Right kidney (tissue), 9 donors: ENCODE results near the gene NAB2.
A peak's percentile ranks its signal among the peaks of the same experiment; 100 is the strongest.
"Not testable (repeated sequence)": the region's sequence is repeated elsewhere in the genome, so short reads cannot be mapped to it uniquely, and the experiment has no call there.

Source experiments
- DNase-seq: peaks from one replicate; pipeline ENCODE4 v3.0.0-alpha.2; 2016
- long read RNA-seq, 8 donors: transcript quantifications; one replicate each; lab custom pipeline, GENCODE V29; 2026

NAB2 gene, protein sequence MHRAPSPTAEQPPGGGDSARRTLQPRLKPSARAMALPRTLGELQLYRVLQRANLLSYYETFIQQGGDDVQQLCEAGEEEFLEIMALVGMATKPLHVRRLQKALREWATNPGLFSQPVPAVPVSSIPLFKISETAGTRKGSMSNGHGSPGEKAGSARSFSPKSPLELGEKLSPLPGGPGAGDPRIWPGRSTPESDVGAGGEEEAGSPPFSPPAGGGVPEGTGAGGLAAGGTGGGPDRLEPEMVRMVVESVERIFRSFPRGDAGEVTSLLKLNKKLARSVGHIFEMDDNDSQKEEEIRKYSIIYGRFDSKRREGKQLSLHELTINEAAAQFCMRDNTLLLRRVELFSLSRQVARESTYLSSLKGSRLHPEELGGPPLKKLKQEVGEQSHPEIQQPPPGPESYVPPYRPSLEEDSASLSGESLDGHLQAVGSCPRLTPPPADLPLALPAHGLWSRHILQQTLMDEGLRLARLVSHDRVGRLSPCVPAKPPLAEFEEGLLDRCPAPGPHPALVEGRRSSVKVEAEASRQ
- long read RNA-seq, donor 1, transcript NAB2-201 (7 exons, 2,711 nt) = major isoform, 12 of 19 reads
- long read RNA-seq, donor 1, partial matches to known transcripts = 5 of 19 reads
- long read RNA-seq, donor 1, other reads (novel, unspliced or antisense) = 0 of 19 reads
- long read RNA-seq, donor 2, partial matches to known transcripts = 41 of 45 reads
- long read RNA-seq, donor 2, other reads (novel, unspliced or antisense) = 0 of 45 reads
- long read RNA-seq, donor 3, transcript NAB2-201 (7 exons, 2,711 nt) = major isoform, 7 of 30 reads
- long read RNA-seq, donor 3, partial matches to known transcripts = 21 of 30 reads
- long read RNA-seq, donor 3, other reads (novel, unspliced or antisense) = 0 of 30 reads
- long read RNA-seq, donor 4, partial matches to known transcripts = 43 of 45 reads
- long read RNA-seq, donor 4, other reads (novel, unspliced or antisense) = 0 of 45 reads
- long read RNA-seq, donor 5, transcript NAB2-201 (7 exons, 2,711 nt) = major isoform, 8 of 14 reads
- long read RNA-seq, donor 5, partial matches to known transcripts = 6 of 14 reads
- long read RNA-seq, donor 5, other reads (novel, unspliced or antisense) = 0 of 14 reads
- long read RNA-seq, donor 6, partial matches to known transcripts = 5 of 8 reads
- long read RNA-seq, donor 6, other reads (novel, unspliced or antisense) = 0 of 8 reads
- long read RNA-seq, donor 7, transcript NAB2-201 (7 exons, 2,711 nt) = major isoform, 8 of 132 reads
- long read RNA-seq, donor 7, partial matches to known transcripts = 114 of 132 reads
- long read RNA-seq, donor 7, other reads (novel, unspliced or antisense) = 10 of 132 reads
- long read RNA-seq, donor 8, transcript NAB2-201 (7 exons, 2,711 nt) = major isoform, 8 of 55 reads
- long read RNA-seq, donor 8, partial matches to known transcripts = 42 of 55 reads
- long read RNA-seq, donor 8, other reads (novel, unspliced or antisense) = 5 of 55 reads

DNA sequence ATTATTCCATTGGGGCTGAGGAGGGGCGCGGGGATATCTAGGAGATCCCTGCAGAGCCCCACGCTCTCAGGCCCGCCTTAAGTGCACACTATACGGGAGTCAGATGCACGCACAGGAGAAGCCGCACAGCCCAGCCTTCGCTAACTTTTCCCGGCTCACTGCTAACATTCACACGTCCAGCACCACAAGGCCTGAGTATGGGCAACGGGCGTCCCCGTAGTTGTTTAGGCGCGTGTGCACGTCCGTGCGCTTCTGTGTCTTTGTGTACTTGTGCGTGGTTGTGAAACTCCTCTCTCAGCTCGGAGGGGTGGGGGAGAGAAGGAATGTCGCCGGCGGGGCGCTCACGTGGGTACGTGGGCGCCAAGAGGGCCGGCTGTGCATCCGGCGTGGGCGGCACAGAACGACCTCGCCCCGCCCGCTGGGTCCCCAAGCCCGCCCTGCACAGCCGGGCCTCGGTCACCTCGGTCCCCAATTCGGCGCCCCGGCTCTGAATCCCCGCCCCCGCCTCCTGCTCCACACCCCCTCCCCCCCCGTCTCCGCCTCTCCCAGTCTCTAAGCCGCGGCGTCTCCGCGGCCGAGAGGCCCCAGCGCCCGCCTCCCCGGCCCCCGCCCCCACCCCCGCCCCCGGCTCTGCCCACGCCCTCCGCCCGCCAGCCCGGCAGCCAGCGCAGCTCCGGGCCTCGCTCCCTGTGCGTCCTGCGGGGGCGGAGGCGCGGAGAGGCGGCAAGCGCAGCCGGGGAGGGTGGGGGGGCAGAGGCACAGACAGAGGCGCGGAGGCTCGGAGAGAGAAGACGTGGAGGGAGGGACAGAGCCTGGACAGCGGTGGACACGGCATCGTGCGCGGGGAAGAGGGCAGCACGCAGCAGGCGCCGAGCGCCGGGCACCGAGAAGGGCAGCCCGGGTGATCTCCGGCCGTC is at the start of gene NAB2:
TSS of gene NAB2 (plus strand) at position 761 of the 917 bp plus-strand sequence. CDS start 158 bp downstream, outside the sequence.
- peak; percentile 97 for DNase-seq

DNA sequence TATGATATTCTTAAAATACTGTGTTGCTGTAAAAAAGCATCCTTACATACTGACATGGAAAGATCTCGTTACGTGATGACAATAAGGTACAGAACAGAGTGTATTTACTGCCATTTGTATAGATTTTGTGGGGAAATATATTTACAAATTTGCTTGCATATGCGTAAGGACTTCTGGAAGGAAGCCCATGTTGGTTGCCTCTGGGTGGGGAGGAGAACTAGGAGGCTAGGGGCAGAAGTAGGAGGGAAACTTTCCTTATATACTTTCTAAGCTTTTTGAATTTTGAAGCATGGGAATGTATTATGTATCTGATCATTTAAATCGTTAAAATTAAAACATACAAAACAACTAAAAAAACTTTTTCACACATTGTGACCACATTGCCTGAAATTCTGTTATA is 48.7 kb upstream of the NAB2 start:
- no peak for DNase-seq

DNA sequence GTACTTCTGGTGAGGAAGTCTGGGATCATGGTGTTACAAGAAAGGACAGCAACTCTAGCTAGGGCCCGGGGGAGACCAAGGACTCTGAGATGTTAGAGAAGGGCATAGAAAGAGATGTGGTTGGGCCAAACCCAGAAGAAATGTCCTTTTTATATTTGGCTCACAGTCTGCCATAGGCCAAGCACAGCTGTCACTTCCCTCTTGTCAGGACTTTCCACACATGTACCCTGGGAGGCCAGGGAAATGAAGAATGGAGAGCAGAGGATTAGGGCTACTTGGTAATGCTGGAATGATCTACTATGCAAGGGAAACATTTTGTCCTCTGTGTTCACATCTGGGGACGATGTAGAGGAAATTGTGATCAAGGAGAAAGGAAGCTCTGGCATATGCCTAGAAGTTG is 48.2 kb upstream of the NAB2 start:
- no peak for DNase-seq

DNA sequence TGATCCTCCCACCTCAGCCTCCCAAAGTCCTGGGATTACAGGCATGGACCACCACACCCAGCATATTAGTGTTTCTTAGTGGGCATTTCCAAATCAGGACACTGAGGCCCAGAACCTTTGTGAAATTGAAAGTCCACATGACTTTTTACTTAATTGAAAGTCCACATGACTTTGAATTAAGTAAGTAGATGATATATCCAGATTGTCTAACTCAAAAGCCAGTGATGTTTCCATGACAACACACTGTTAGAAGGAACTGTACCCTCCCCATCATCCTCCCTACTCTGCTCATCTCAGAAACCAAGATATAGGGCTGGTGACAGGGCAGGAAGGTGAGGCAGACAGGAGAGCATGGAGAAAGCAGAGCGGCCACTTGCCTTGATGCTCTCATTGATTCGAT is 46.2 kb upstream of the NAB2 start:
- DNase-seq = no peak

DNA sequence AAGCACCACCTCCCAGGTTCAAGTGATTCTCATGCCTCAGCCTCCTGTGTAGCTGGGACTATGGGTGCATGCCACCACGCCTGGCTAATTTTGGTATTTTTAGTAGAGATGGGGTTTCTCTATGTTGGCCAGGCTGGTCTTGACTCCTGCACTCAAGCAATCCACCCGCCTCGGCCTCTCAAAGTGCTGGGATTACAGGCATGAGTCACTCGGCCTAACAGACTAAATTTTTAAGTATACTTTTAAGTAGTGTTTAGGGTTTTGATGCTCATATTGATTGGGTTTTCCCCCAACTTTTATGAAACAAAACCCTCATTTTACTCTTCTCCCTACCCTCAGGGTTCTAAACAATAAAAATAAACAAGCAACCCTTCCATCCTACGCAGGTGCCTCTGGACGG is 44.4 kb upstream of the NAB2 start:
- no peak for DNase-seq

DNA sequence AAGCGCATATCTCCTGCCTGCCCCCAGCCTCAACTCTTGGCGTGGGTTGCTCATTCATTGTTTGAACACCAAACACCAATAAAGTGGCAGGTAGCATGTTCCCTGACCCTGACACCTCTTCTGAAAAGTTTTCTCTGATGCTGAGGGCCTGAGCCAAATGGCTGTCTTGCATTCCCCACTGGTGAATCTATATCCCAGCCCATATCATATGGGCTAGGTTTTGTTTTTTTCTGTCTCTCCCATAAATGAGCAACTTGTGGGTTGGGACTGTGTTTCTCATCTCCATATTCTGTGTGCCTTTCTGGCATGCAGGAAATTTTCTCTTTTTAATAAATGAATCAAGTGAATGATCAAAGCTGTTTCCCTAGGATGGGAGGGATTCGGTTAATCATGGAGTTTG is 44.0 kb upstream of the NAB2 start:
- no peak for DNase-seq

DNA sequence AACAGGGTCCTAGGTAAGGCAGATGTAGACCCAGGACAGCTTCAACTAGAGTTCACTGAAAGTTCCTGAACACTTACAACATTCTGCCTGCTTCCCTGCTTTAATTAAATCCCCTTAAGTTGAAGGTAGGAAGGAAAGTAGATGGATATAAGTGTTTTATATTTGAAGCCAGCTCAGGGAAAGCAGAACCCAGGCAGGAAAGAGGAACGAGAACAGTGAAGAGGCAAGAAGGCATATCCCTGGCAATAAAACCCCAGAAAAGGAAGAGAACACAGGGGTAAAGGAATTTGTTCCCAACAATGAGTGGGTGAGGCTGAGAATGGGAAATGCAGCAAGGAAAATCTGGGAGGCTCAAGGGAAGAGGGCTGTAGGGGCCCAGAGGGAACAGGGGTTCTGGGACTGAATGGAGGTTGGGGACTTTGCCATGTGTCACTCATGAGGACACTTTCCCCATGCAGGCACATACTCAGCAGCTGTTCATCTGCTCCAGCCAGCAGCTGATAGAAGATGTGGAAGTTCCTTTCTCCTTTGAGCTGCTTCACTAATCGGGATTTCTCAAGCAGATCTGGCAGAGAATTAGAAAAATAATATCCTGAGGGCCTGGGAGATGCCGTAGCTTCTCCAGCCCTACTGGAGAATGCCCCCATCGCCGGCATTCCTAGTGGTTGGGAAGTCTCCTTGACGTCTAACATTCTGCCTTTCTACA is 42.7 kb upstream of the NAB2 start:
- no peak for DNase-seq

DNA sequence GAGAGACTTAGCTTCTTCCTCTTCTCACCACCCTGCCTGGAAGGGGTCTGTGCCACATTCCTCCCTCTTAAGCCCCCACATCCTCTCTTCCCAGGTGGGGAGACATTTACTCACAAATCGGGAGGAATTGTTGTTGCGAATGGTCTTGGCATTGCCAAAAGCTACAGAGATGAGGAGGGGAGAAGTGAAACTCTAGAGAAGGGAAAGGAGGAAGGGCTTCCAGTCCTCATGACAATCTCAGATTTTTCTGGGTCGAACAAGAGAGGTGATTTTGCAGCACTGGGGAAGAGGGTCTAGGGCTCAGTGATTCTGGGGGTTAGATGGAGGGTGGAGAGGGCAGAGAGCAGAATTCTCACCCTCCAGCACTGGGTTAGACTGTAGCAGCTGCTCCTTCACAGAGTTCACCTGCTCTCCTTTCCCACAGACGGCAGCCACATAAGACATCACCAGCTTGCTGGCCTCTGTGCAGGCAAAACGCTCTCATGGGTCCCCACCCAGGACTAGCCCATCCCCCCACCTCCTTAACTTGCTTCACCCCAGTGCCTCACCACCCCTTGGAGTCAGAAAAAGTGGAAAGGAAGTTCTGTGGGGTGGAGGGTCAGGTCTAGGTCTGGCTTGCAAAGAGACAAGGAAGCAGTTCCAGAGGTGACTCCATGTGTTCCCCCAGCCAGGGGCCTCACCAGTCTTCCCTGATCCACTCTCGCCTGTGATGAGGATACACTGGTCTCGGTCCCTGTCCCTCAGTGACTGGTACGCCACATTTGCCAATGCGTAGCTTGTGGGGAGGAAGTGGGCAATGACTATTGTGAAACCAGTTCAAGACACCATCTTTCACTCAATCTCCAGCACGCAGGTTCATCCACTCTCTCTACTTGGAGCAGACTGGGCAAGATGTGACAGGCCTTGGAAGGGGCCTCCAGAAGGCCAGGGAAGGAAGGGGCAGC is 41.7 kb upstream of the NAB2 start:
- no peak for DNase-seq

DNA sequence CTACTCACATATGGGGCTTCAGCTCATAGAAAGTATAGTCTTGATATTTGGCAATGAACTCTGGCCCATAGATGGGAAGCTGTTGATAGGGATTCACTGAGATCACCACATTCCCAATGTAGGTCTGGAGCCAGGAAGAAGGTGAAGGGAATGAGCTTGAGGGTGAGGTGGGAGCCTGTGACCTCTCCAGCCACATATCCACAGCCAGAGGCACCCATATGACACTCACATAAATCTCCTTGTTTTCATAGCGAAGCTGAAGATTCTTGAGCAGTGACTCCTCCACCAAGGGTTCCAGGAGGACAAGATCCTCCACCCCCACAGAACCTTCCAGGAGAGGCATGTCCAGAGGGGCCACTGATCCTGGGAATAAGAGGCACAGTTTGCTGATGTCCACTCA is 40.9 kb upstream of the NAB2 start:
- DNase-seq = no peak

DNA sequence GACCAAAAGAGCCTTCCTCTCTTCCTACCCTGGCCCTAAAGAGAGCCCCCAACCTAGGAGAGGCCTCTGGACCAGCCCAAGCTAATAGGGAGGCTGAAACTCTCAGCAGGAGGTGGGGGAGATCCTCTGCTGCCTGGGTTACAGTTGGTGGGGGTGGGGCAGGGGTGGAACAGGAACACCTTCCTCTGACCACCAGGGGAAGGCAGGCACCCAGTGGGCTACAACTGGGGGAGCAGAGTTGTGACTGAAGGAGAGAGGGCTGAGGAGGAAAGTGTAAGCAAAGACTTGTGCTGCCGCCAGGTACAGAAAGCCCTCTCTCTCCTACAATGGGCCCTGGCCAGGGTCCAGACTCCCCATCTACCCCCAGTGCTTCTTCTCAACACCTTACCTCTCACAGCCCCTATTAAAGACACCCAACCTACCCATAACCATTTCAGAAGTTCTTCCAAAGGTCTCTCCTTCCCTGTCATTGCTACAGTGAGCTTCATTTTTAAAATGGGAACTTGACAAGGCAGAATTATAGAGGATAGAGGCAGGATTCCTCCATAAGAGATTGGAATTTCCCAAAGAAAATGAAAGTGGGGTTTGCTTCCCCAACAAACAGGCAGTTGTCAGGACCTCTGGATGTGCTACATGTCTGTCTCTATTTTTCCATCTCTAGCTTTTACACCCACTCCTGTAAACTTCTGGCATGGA is 40.3 kb upstream of the NAB2 start:
- DNase-seq = no peak

DNA sequence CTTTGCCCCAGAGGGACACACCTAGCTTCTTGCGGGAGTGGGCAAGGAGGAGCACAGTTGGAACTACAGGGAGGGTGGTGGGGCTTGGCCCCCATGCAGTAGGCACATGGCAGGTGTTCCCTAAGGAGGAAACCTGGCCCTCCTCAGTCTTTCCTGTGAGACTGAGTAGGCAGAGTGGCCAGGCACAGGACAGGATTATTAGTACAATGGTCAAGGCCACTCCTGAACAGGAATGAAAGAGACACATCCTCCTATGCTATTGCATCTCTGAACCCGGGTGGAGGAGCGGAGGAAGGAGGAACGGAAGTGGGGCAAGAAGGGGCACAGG is 39.8 kb upstream of the NAB2 start:
- DNase-seq = no peak

DNA sequence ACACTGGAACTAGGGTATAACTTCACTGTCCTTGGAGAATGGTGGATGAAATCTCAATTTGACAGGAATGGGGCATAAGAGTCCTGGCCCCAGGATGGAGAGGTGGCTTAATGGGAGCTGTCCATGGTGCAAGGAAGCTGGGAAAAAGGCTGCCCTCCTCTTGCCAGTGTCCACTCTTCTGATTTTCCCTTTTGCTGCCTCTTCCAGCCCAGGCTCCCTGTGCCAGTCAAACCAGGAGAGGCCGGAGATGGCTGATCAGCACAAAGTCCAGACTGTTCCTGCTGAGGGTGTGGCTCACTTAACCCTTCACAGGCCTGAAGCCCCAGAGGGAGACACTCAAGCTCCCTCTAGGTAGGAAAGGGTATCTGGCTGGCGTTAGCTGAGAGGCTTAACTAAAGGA is 39.0 kb upstream of the NAB2 start, which contains the start of gene MYO1A:
TSS of gene MYO1A (minus strand) at position 240 of the 400 bp plus-strand sequence. CDS start 1,806 bp downstream, outside the sequence.
- no peak for DNase-seq

DNA sequence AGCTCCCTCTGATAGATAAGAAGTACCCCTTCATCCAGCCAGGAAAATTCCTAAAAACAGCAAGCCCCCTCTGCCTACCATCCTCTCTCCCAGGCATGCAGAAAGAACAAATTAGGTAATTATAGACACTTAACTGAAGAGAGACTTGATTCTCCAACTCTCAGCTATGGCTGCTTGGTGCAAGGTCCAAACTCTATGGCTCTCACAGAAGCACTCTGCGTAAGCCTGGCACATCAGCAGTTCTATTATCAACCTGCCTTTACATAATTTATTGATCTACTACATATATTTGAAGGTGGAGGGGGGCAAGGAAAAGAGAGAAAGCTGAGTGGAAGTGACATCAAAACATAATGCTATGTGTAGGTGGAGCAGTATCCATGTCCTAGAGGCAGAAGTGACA is 37.9 kb upstream of the NAB2 start:
- DNase-seq = no peak

DNA sequence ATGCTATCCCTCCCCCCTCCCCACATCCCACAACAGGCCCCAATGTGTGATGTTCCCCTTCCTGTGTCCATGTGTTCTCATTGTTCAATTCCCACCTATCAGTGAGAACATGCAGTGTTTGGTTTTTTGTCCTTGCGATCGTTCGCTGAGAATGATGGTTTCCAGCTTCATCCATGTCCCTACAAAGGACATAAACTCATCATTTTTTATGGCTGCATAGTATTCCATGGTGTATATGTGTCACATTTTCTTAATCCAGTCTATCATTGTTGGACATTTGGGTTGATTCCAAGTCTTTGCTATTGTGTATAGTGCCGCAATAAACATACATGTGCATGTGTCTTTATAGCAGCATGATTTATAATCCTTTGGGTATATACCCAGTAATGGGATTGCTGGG is 35.8 kb upstream of the NAB2 start:
- not testable (repeated sequence) for DNase-seq

DNA sequence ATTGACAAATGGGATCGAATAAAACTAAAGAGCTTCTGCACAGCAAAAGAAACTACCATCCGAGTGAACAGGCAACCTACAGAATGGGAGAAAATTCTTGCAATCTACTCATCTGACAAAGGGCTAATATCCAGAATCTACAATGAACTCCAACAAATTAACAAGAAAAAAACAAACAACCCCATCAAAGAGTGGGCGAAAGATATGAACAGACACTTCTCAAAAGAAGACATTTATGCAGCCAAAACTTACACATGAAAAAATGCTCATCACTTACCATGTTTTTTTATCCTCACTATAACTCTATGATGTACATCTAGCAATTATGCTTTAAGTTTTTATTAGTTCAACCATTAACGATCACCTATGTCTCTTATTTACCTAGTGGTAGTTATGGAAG is 35.0 kb upstream of the NAB2 start:
- not testable (repeated sequence) for DNase-seq

DNA sequence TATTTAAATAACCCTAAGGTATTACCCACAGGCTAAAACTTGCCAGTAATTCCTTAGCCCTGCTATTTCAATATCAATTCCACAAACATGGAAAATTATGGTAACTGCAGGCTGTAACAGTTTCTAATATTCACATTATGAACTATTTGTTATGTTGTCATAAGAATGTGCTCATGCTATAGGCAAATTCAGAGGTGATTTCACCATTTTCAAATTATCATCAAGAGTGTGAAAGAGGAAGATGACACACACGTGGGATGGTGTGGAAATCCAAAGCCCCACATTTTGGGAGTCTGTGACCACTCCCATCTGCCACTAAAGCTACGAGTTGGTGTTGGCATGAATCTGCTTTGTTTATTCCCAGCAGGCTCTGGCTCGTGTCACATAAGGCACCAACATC is 33.1 kb upstream of the NAB2 start:
- DNase-seq = no peak

DNA sequence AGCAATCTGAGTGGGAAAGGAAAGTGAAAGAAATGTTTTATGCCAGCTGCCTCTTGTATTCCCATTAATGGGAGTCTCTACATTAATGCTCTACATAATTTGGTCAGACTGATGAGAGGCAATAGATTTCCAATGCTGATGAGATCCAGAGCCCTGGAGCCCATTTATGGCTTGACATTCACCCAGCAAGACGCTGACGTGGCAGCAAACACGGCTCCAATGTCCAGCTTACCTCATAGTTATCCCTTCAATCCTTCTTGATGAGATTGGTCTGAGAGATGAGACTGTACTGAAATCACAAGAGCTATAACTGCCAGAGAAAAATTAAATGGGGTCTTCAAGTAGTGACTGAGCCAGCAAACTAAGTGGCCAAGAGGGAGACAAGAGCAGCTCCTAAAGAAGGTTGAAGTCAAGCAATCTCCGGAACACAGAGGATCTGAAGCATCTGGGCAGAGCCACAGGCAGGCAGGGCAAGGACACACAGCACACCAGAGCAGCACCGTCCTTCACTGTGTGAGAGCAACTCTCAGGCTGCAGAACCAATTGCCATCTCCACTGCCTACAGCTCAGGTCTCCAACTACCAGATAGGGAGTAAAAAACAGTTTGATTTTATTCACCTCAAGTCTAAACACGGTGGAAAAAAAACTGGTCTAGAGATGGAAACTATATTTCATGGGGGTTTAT is 31.7 kb upstream of the NAB2 start:
- no peak for DNase-seq

DNA sequence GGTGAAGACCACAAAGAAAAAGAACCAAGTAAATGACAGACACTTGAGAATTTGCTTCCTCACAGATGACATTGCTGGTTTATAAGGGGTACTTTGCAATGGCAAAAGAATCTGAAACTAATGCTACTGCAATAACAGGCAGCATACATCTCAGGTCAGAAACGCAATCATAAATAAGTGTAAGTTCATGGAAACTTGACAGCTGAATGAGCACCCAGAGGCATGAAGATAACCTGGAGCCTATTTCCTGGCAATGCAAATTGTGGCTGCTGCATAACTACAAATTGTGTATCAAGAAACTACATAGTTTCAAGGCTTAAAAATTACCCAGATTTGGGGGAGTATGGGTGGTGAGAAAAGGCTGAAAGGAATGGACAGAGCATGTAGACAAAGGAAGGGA is 30.5 kb upstream of the NAB2 start:
- no peak for DNase-seq
